NCI-H82 treated with DMSO at 0.1 percent for 48 hours (cell line): Measurements from ENCODE around the gene ZNF107.

ENCODE experiments used
- DNase-seq: peaks from one replicate; lab custom pipeline; 2025; ENCODE audit not compliant: unreplicated experiment; lab: John Stamatoyannopoulos, UW

ZNF107 gene

DNA sequence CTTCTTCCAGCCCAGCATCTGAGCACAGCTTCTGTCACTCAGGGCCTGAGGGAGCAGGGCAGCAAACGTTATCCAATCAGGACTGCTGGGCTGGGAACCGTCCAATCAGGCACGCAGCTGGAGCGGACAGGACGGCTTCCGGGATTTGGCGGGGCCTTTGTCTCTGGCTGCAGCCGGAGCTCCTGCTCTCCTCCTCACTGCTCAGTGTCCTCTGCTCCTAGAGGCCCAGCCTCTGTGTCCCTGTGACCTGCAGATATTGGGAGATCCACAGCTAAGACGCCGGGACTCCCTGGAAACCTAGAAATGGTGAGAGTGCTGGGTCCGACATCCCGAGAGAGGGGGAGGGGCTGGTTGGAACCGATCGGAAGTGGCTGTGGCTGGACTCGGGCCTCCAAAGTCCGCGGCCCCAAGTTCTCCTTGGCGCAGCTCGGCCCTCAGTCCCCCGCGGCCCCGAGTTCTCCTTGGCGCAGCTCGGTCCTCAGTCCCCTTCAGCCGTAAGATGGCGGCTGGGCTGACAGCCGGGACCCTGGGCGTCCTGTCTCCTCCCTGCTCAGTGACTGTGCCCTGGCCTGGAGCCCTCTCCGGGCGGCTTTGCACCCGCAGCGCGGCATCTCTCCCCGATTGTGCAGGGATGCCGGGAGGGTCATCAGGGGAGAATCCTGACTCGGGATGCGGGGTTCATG is at the start of gene ZNF107:
Gene ZNF107 (plus strand): TSS at position 154 of the 683 bp plus-strand sequence. CDS start 150 bp downstream, at position 304.
- peak; percentile 68 for DNase-seq

DNA sequence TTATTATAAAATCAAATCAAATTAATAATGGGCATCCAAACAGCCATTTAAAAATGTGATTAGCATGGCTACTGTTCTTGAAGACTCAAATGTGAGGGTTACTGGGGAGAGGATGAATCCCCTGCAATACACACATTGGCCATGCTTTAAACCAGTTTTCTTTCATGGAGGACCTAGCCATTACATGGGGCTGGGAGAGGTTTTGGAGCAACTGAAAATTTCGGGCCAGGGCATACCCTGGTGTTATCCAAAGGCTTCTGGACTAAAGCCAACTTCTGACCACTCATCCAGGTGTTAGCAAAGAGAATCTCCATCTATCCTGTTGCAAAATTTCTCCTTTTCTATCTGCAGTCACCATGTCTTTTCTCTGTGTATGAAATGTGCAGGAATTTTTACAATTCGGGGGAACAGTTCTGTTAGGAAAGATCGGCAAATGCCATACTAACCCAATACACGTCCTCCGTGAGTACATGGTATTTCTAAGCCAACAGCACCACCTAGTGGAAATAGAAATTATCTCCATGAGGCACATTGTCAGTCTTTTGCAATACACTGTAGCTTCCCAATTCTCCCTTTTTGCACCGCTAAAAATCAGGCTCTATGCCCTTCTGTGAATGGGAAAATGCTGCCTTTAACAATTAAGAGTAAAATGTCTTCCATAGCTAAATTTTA is 47.0 kb upstream of the ZNF107 start:
- DNase-seq, result no peak

DNA sequence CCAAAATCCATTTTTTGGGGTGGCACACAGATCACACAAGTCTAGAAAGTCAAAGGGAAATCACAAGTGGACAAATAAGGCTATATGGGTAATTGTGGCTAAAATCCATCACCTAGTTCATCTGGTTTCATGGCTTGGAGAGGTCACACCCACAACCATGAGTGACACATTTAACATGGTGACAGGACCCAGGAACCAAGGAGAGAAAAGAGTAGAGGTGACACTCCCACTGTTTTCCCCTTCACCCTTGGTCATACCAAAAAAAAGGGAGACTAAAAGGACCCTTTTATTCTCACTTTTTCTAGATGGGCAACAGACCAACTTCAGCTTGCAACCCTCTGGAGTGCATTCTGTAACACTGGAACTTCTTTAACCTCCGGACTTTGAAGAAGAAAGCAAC is 46.2 kb upstream of the ZNF107 start:
- DNase-seq, result no peak

DNA sequence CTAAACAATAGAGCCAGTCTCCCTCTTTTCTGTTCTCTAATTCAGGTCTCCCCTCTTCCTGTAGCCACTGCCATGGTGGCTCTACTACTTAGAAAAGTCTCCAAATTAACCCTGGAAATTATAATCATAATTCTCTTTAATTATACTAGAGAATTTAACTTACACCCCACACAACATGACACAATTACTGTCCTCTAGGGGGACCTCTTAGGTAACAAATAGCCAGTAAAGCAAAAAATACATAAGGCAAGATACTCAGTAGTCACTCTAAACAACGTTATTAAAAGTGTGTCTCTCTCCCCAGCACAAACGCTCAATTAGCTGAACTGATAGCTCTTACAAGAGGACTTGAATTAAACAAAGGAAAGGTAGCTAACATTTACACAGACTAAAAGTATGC is 44.3 kb upstream of the ZNF107 start:
- DNase-seq, result no peak

DNA sequence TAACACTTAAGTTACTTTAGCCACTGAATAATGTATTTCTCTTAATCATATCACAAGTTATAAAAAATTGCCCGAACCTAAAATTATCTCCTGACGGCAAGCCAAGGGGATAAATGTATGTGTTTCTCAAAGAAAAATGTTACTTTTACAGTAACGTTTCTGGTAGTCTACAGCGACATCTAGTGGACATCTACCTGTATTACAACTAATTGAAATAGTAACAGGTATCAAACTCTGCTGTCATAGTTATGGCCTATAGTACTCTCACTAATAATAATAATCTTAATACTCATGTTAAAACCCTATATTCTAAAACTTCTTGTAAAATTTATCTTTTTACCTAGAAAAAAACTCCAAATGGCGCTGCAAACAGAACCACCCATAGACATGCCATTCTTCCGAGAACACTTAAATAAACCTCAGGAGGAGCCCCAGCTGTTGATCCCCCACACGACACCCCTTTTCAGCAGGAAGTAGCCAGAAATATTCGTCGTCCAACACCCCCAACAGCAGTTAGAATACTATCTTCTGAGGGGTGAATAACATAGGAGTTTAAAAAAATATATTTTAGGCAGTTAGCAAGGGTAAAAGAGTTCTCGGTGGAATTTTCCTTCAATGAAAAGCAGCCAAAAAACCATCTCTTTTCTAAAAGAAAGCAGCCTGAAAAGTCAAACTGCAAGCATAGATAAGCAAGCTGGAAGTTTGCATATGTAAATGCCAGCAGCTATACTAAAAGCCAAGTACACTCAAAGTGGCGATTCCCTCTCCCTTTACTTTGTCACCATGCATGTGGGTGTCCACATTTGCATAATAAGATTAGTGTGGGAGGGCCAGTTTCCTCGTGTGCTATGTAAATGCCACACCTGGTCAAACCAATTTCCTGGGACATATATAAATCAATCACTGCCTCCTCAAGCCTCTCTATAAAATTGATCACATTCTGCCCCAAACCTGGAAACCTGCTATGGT is 40.5 kb upstream of the ZNF107 start:
- no peak for DNase-seq

DNA sequence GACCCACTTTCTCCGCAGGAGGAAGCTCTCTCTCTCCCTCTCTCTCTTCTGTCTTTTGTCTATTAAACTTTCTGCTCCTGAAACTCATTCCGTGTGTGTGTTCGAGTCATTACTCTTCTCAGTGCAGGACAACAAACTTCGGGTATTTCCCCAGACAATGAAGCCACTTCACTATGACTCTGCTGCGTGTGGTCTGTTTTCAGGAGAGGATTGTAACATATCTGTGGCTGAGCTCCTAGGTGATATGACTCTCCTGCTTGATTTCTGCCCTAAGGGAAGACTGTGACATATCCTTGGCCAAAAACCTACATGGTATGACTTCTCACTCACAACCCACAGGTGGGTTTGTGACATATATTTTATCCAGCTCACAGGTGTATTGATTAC is 39.9 kb upstream of the ZNF107 start:
- DNase-seq, result no peak

DNA sequence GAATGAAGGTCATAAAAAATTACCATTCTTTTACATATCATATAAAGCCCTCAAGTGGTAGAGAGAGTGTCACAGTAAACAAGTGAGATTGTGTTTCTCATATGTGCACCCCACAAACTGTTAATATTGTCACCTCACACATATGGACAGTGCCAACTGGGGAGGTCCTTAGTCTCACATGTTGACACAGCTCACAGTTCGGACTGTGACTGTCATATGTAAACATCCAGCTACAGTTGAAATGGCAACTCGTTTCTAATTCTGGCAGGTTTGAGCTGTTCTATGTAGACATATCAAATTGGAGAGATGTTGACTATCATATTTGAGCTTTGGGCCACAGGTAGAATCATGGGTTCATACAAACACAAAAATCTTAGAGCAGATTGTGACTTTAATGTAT is 39.4 kb upstream of the ZNF107 start:
- no peak for DNase-seq

DNA sequence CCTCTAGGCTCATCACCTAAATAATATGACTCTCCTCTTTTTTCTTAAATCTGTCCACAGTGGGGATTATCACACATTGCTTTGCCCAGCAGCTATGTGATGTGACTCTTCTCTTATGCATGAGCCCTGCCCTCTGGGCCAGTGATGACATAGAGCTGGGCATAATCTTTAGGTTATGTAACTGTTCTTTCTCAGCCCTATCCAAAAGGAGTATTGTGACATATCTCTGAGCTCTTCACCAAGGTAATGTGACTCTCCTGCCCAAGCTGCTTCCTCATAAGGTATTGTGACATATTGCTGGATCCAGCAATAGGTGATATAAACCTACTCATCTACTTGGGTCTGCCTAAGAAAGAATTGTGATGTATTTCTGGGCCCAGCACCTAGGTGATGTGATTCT is 37.7 kb upstream of the ZNF107 start:
- DNase-seq, result no peak

DNA sequence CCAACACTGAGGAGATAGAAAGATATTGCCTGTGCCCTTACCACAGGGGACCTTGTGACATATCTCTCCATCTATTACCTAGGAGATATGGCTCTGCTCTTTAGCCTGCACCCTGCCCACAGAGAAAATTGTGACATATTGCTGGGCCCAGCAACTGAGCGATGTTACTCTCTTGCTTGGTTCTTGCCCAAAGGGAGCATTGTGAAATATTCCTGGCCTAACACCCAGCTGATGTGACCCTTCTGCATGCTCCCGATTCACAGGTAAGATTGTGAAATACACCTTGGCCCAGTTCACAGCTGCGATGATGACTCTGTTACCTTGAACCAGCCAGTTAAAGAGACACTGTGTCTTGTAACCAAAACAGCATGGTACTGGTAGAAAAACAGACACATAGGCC is 37.2 kb upstream of the ZNF107 start:
- no peak for DNase-seq

DNA sequence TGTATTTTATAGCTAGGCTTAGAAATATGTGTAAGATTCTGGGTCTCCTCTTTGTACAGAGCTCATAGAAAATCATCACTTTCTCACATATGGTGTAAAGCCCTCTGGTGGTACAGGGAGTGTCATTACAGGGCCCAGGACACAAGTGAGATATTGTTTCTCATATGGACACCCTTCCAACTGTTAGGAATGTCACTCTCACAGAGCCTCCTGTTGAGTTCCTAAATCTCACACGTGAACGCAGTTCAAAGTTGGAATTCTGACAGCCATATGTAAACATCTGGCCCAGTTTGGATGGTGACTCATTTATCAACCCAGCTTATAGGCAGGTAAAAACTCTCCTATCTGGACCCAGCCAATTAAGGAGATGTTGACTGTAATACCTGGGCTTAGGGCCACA is 35.4 kb upstream of the ZNF107 start:
- peak; percentile 2 for DNase-seq

DNA sequence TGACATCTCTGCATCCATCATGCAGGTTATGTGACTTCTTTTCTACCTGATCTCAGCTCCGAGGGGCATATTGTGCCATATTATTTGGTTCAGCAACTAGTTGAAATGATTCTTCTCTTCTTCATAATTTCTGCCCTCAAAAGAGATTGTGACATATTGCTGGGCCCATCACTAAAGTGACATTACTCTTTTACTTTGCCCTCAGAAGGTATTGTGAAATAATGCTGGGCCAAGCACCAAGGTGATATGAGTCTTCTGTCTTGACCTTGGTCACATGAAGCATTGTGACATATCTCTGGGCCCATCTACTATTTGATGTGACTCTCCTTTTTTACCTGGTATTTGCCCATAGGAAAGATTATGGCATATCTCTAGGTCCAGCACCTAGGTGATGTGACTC is 33.9 kb upstream of the ZNF107 start:
- no peak for DNase-seq

DNA sequence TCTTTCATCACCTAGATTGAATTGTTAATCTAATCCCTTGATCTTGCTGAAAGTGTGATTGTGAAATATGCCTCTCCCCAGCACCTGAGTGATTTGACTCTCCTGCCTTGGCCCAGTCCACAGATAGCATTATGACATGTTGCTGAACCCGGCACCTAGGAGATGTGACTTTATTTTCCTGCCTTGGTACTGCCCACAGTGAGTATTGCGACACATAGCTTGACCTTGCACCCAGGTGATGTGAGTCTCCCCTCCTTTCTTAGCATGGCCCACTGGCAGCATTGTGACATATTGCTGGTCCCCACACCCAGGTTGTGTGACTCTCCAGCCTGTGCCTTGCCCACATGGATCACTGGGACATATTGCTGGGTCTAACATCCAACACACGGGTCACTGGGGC is 32.5 kb upstream of the ZNF107 start:
- no peak for DNase-seq

DNA sequence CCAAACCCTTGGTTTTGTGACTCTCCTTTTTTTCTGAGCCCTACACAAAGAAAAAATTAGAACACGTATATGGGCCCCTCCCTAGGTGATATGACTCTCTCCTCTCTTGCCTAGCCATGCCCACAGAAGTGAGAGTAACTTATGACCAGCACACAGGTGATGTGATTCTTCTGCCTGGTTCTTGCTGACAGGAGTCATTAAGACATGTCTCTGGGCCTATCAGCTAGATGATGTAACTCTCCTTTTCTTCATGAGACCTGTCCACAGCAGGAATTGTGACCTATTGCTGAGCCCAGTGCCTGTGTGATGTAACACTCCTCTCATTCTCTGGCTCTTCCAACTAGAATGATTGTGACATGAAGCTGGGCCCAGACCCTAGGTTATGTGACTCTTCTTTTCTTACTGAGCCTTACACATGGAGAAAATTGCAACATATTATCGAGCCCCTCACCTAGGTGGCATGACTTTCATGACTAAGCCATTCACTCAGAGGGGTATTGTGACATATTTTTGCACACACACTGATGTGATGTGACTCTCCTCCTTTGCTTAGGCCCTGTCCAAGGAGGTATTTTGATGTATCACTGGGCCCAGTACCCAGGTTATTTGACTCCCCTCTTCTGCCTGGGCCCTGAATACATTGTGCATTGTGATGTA is 31.4 kb upstream of the ZNF107 start:
- DNase-seq, result no peak

DNA sequence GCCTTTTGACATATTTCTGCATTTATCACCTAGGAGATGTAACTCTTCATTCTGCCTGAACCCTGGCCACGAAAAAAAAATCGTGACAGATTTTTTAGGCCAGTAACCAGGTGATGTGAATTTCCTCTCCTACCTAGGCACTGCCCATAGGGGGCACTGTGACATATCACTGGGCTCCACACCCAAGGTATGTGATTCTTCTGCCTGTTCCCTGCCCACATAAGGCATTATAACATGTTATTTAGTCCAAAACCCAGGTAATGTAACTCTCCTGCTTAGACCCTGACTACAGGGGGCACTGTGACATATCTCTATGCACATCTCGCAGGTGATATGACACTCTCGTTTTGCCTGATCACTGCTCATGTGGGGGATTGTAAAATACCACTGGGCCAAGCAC is 29.5 kb upstream of the ZNF107 start:
- no peak for DNase-seq

DNA sequence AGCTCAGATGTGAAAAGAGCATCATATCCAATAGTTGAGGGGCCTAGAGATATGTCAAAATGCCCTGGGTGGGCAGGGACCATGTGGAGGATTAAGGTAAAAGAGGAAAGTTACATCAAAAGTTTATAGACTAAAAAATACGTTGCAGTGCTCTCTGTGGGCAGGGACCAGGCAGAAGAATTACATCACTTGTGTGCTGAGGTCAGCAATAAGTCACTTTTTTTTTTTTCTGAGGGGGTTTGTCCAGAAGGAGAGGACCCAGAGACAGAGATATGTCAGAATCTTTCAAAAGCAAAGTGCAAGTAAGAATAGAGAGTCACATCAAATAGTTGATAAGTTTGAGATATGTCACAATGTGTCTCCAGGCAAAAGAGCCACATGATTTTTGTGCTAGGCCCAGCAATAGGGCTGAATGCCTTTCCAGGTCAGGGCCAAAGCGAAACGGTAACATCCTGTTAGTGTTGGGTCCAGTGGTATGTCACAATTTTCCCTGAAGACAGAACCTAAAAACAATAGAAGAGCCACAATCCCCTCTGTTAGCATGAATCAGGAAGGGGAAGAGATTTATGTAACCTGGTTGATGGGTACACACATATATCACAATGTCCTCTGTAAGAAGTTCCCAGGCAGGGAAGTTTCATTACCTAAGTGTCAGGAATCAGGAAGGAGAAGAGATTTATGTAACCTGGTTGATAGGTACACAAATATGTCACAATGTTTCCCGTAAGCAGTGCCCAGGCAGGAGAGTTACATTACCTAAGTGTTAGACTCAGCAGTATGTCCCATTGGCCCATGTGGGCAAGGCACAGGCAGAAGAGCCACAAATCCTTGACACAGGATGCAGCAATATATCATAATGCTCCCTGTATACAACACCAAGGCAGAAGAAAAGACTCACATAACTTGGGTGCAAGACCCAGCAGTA is 28.1 kb upstream of the ZNF107 start:
- DNase-seq, result no peak

DNA sequence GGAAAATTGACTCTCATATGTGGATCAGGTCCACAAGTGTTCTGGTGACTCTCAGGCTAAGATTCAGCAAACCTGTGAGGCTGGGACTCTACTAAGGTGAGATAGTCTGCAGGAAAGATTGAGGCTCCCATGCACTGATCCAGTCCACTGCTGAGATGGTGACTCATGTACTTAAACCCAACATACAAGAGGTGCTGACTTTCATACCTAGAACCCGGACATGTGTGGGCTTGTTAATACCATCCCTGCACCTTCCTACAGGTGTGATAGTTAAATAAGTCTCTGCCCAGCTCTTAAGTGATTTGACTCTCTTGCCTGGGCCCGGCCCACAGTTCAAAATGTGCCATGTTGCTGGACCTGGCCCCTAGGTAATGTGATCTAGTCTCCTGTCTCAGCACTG is 27.1 kb upstream of the ZNF107 start:
- DNase-seq, result no peak

DNA sequence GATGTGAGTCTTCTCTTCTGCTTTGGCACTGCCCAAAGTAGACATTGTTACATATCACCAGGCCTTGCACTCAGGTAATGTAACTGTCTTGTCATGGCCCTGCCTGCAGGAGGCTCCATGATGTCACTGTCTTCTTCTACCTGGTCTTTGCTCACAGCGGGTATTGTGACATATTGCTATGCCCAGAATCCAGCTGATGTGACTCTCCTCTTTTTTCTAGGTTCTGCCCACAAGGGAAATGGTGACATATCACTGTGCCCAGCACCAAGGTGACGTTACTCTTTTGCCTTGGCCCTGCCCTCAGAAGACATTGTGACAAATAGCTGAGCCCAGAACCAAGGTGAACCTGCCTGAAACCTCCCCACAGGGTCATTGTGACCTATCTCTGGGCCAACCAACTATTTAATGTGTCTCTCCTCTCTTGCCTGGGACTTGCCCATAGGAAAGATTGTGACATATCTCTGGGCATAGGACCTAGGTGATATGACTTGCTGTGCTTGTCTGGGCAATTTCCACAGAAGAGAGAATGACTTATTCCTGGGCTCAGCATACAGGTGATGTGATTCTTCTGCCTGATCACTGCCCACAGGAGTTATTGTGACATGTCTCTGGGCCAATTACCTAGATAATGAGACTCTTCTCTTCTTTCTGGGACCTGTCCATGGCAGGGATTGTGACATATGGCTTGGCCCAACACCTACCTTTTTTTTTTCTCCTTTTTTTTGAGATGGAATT is 26.5 kb upstream of the ZNF107 start:
- no peak for DNase-seq

DNA sequence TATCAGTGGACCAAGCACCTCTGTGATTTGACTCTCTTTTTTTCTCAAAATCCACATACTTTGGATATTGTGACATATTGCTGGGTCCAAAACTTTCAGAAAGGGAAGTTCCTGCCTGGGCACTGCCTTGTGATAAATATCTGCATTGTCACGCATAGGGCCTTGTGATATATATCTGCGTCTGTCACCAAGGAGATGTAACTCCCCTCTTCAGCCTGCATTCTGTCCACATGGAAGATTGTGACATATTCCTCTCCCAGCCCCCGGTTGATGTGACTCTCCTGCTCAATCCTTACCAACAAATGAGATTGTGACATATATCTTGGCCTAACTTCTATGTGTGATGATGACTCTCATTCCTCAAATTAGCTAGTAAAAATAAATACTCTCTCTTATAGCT is 25.4 kb upstream of the ZNF107 start:
- no peak for DNase-seq

DNA sequence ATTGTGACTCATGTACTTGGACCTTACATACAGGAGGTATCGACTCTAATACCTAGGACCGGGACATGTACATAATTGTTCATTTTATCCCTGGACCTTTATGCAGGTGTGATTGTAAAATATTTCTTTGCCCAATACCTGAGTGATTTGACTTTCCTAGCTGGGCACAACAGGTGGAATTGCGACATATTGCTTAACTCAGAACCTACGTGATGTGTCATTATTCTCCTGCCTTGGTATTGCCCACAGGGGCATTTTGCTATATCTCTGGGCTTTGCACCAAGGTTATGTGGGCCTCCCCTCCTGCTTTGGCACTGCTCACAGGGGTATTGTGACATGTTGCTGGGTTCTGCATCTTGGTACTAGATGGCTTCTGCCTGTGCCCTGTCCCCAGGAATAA is 23.9 kb upstream of the ZNF107 start:
- DNase-seq, result no peak

DNA sequence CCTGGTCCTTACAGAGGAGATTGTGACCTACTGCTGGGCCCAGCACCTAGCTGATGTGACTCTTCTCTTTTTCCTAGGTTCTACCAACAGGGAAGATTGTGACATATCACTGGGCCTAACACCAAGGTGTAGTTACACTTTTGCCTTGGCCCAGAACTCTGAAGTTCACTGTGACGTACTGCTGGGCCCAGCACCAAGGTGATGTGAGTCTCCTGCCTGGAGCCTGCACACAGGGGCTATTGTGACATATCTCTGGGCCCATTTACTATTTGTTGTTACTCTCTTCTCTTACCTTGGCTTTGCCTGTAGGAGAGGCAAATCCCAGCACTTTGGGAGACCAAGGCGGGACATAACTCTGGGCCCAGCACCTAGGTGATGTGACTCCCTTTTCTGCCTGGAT is 23.1 kb upstream of the ZNF107 start:
- DNase-seq, result no peak
